GM18508 (cell line): ENCODE measurements around the gene AGAP1.

Source experiments
- ATAC-seq: cut with Tn5 transposase; IDR thresholded peaks from one replicate; pipeline ENCODE4 v1.9.1; 2021; ENCODE audit warnings: moderate number of reproducible peaks; ENCODE audit not compliant: insufficient read depth, unreplicated experiment

AGAP1 gene

GRCh38 chr2:235692671-235693171, 198.9 kb downstream of the AGAP1 start:
- no peak for ATAC-seq

- no peak for ATAC-seq
Measured at GRCh38 chr2:235693279-235693678, 199.4 kb downstream of the AGAP1 start.

- no peak for ATAC-seq
Measured at GRCh38 chr2:235694721-235695601, 201.1 kb downstream of the AGAP1 start.

- ATAC-seq, result no peak
Measured at GRCh38 chr2:235695602-235695895, 201.7 kb downstream of the AGAP1 start.

- ATAC-seq, result no peak
Measured at GRCh38 chr2:235697041-235697440, 203.2 kb downstream of the AGAP1 start.

GRCh38 chr2:235698028-235698427, 204.2 kb downstream of the AGAP1 start:
- ATAC-seq, result no peak

- no peak for ATAC-seq
Measured at GRCh38 chr2:235698491-235698890, 204.6 kb downstream of the AGAP1 start.

GRCh38 chr2:235699576-235699975, 205.7 kb downstream of the AGAP1 start:
- ATAC-seq, result no peak

GRCh38 chr2:235701206-235701981, 207.6 kb downstream of the AGAP1 start:
- no peak for ATAC-seq

- no peak for ATAC-seq
Measured at GRCh38 chr2:235702186-235702585, 208.3 kb downstream of the AGAP1 start.

GRCh38 chr2:235703711-235704295, 210.0 kb downstream of the AGAP1 start:
- ATAC-seq, result no peak

GRCh38 chr2:235705296-235705695, 211.5 kb downstream of the AGAP1 start:
- no peak for ATAC-seq

- ATAC-seq, result no peak
Measured at GRCh38 chr2:235706506-235706905, 212.7 kb downstream of the AGAP1 start.

- ATAC-seq, result no peak
Measured at GRCh38 chr2:235707411-235708096, 213.7 kb downstream of the AGAP1 start.

- ATAC-seq, result no peak
Measured at GRCh38 chr2:235709124-235709813, 215.4 kb downstream of the AGAP1 start.

- ATAC-seq, result no peak
Measured at GRCh38 chr2:235709969-235710879, 216.4 kb downstream of the AGAP1 start.

GRCh38 chr2:235710933-235711332, 217.1 kb downstream of the AGAP1 start:
- no peak for ATAC-seq

GRCh38 chr2:235711527-235711926, 217.7 kb downstream of the AGAP1 start:
- no peak for ATAC-seq

GRCh38 chr2:235712176-235712575, 218.3 kb downstream of the AGAP1 start:
- ATAC-seq, result no peak
